Aorta (tissue), 5 donors: ENCODE results near the gene NKAIN2. TPM values are rescaled to one million over a fixed set of nuclear protein-coding genes. Genes with fewer than 3 reads are reported as not detected.
"Not testable (repeated sequence)": the region's sequence is repeated elsewhere in the genome, so short reads cannot be mapped to it uniquely, and the experiment has no call there.

Experiments used
- ATAC-seq: fragments of 200-7000 bp; cut with Tn5 transposase; one replicate; pipeline ENCODE4 v1.9.1; 2022; ENCODE audit warnings: moderate library complexity; ENCODE audit not compliant: low FRiP score
- DNase-seq, 2 donors: peaks; one replicate each; pipeline ENCODE4 v3.0.0-alpha.2; 2020
- H3K27ac ChIP-seq, 2 donors: one replicate each; pipeline ENCODE4 v1.5.1; 2013; ENCODE audit warnings: low read length in 2 of 2, mild to moderate bottlenecking in 2 of 2, moderate library complexity in 2 of 2, control low read depth in 1 of 2, inconsistent platforms in 1 of 2, low read depth in 1 of 2
- H3K27me3 ChIP-seq, 2 donors: one replicate each; pipeline ENCODE4 v1.6.1; 2013; ENCODE audit warnings: control low read depth in 1 of 2, low read length in 1 of 2, mild to moderate bottlenecking in 1 of 2, moderate library complexity in 1 of 2; ENCODE audit not compliant: insufficient read depth in 2 of 2, control insufficient read depth in 1 of 2
- H3K36me3 ChIP-seq, 2 donors: one replicate each; pipeline ENCODE4 v1.6.1; 2013; ENCODE audit warnings: control low read depth in 1 of 2, low read length in 1 of 2, mild to moderate bottlenecking in 1 of 2; ENCODE audit not compliant: insufficient read depth in 2 of 2, control insufficient read depth in 1 of 2
- H3K4me1 ChIP-seq, 2 donors: one replicate each; pipeline ENCODE4 v1.6.1; 2013; ENCODE audit warnings: low read length in 2 of 2, control low read depth in 1 of 2, mild to moderate bottlenecking in 1 of 2, moderate library complexity in 1 of 2; ENCODE audit not compliant: insufficient read depth in 2 of 2, control insufficient read depth in 1 of 2
- H3K4me3 ChIP-seq, 2 donors: one replicate each; pipeline ENCODE4 v1.5.1; 2013; ENCODE audit warnings: low read length in 2 of 2, control low read depth in 1 of 2, mild to moderate bottlenecking in 1 of 2
- H3K9me3 ChIP-seq: one replicate; pipeline ENCODE4 v1.6.1; 2013; ENCODE audit warnings: mild to moderate bottlenecking, low read length; ENCODE audit not compliant: control insufficient read depth
- whole genome bisulfite sequencing, 2 donors: extraction: QIAGEN DNeasy Blood & Tissue Kit; methylation state at CpG; one replicate each; pipeline ENCODE4 v1.1.7; 2013; 5-methylcytosine and 5-hydroxymethylcytosine counted together
- intact Hi-C, 2 donors: fragments of 100-400 bp; cut with DNase I; formaldehyde crosslinking; loops; one replicate each; pipeline versions ENCODE4 v1.14.2 to v1.15.0; 2022
- polyA plus RNA-seq, 2 donors: library from polyadenylated mRNA; stranded (reverse); fragments of 200-250 nt; gene quantifications; one replicate each; pipeline ENCODE4 v1.2.3, GENCODE V29; 2013
- total RNA-seq, 2 donors: library from RNA; stranded (reverse); fragmentation: NEBNext Ultra II Directional; extraction: Animal tissue kit (Norgen Biotek cat#: 25700); gene quantifications; one replicate each; pipeline ENCODE4 v1.2.1, GENCODE V29; 2021
- donor health status: healthy with polysubstance abuse.
- donor health status: Bipolar disorder and iron deficiency.
- donor health status: DM: no; HTN: no; CAD: no.
- donor health status: DM: no; HTN: no; CAD: no.
- donor health status: DM: yes; HTN: yes; CAD: no.

Gene NKAIN2
- total and polyA plus RNA-seq, 4 donors: 1.4 to 1.9 TPM; not detected in 2

GRCh38 chr6:124683507-124683906, 879.8 kb downstream of the NKAIN2 start:
- DNase-seq (no peak), ATAC-seq (no peak)
- Histone ChIP-seq H3K36me3 (no peaks in the 10 kb centered on the region), H3K4me1 (no peaks in the 10 kb centered on the region), H3K4me3 (no peak overlapping the region), H3K27ac (no peak overlapping the region), H3K27me3 (no peaks in the 10 kb centered on the region), H3K9me3 (peaks cover 3% of the 10 kb centered on the region)
- WGBS, 2 donors: 70 to 79% methylated on average over 4 of the region's 4 CpGs
- intact Hi-C loops: no loop called here

DNA sequence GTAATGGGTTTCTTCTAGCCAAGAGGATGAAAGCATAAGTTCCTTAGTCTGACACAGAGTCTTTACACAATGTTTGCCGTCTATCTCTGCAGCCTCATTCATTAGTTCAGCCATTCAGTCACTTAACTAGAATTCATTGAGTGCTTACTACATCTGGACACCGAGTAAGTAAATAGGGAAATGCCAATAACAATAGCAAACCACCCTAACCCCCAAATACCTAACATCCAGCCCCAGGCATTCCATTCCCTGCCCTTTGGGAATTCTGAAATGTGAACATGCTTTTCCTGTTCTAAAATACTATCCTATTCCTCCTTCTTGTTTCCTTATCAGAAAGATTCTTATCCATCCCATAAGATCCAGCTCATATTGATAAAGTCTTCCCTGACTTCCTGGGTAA, 881.0 kb downstream of the NKAIN2 start:
- no peaks in the 10 kb centered on the region for H3K9me3 ChIP-seq
- DNase-seq: no peak
- no peaks in the 10 kb centered on the region for H3K27me3 ChIP-seq
- no peak overlapping the region for H3K4me3 ChIP-seq
- WGBS, 2 donors: 46 to 58% methylated on average over 2 of the region's 2 CpGs
- intact Hi-C loops: no loop called here
- ATAC-seq: no peak
- no peak overlapping the region for H3K27ac ChIP-seq
- no peaks in the 10 kb centered on the region for H3K36me3 ChIP-seq
- H3K4me1 ChIP-seq: no peaks in the 10 kb centered on the region

- Histone ChIP-seq H3K36me3 (no peaks in the 10 kb centered on the region), H3K9me3 (no peaks in the 10 kb centered on the region), H3K27ac (no peak overlapping the region), H3K4me3 (no peak overlapping the region), H3K4me1 (no peaks in the 10 kb centered on the region), H3K27me3 (no peaks in the 10 kb centered on the region)
- ATAC-seq (no peak), DNase-seq (no peak)
- intact Hi-C loops: no loop called here
Observed at GRCh38 chr6:124688369-124688768, 884.7 kb downstream of the NKAIN2 start.

DNA sequence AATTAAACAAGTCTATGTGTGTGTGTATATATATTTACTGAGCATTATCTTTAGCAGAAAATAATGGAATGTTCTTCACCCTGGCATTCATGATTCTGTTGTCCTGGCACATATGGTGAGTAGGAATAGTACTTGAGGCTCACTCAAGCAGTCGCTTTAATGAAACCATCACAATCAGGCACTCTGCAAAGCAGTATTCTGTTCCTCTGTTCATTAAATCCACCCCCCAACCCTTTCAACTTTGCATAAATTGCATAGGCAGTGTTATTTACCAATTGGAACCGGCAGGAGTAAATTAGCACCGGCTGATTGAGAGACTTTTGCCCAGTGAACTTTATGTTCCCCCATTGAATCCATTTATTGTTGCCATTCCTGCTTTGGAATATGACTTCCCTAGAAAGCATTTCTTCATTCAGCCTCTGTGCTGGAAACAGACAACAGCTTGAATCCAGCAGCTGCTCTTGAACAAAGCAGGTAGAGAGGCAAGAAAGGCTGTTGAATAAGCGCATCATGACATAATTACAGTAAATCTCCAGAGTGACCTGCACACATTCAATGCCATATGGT, 890.6 kb downstream of the NKAIN2 start:
- intact Hi-C loops: no loop called here
- 84 to 86% methylated on average over 4 of the region's 4 CpGs for WGBS, 2 donors
- no peak for DNase-seq

DNA sequence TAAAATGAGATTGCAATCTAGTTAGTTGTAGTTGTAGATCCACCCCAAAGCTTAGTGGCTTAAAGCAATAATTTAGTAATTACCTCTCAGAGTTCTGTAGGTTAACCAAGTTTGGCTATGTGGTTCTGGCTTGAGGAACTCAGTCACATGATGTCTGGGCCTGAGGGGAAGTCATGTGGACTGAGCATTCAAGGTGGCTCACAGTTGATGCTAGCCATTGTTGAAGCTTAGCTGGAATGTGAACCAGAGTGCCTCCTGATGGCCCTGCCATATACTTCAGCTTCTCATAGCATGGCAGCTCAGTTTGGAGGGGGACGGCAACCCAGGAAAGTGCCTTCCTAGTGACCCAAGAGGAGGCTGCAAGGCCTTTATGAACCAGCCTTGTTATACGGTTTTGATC, 895.4 kb downstream of the NKAIN2 start:
- no peaks in the 10 kb centered on the region for H3K4me1 ChIP-seq
- WGBS, 2 donors: 94 to 95% methylated on average over 2 of the region's 2 CpGs
- no peak overlapping the region for H3K27ac ChIP-seq
- intact Hi-C loops: no loop called here
- H3K36me3 ChIP-seq: no peaks in the 10 kb centered on the region
- H3K4me3 ChIP-seq: no peak overlapping the region
- DNase-seq (no peak), ATAC-seq (no peak)
- no peaks in the 10 kb centered on the region for H3K27me3 ChIP-seq
- no peaks in the 10 kb centered on the region for H3K9me3 ChIP-seq

More for the DNA sequence above, 890.6 kb downstream of the NKAIN2 start:
- ATAC-seq: no peak
- no peak overlapping the region for H3K27ac ChIP-seq
- peaks cover 0 to 2% of the 10 kb centered on the region in 2 donors for H3K36me3 ChIP-seq
- no peaks in the 10 kb centered on the region for H3K4me1 ChIP-seq
- peaks cover 1% of the 10 kb centered on the region for H3K9me3 ChIP-seq
- H3K4me3 ChIP-seq: no peak overlapping the region
- no peaks in the 10 kb centered on the region for H3K27me3 ChIP-seq

- DNase-seq (no peak), ATAC-seq (no peak)
- Histone ChIP-seq H3K36me3 (no peaks in the 10 kb centered on the region), H3K27ac (no peak overlapping the region), H3K4me3 (no peak overlapping the region), H3K9me3 (no peaks in the 10 kb centered on the region), H3K4me1 (no peaks in the 10 kb centered on the region), H3K27me3 (no peaks in the 10 kb centered on the region)
- intact Hi-C loops: no loop called here
- 54 to 59% methylated on average over 2 of the region's 2 CpGs for WGBS, 2 donors
Observed at GRCh38 chr6:124703541-124703940, 899.9 kb downstream of the NKAIN2 start.

GRCh38 chr6:124712532-124712931, 908.9 kb downstream of the NKAIN2 start:
- H3K9me3 ChIP-seq, DNase-seq, intact Hi-C loops, H3K4me1 ChIP-seq, H3K27ac ChIP-seq, H3K4me3 ChIP-seq, ATAC-seq, H3K36me3 ChIP-seq, H3K27me3 ChIP-seq: not testable (repeated sequence)
- 92 to 95% methylated on average over 12 to 13 of the region's 17 CpGs for WGBS, 2 donors

DNA sequence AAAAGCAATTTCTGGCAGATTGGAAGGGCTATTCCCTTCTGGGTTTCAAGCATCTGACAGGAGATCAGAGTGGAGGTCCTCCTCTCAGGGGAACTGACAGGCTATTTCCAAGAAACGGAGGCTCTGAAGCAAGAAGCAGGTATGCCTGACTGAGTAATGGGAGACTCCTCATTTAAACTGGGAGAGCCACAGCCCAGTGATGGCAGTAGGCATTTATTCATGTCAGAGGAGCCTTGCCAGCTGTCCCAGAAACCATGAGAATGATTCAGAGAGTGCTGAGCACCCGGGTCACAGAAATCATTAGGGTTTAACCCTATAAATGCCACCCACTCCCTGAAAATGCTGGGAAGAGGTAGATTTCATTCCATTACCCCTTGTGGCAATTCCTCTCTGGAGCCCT, 911.1 kb downstream of the NKAIN2 start:
- intact Hi-C loops: no loop called here
- Histone ChIP-seq H3K4me1 (no peaks in the 10 kb centered on the region), H3K27ac (no peak overlapping the region), H3K36me3 (no peaks in the 10 kb centered on the region), H3K4me3 (no peak overlapping the region), H3K27me3 (no peaks in the 10 kb centered on the region), H3K9me3 (no peaks in the 10 kb centered on the region)
- 11 to 15% methylated on average over 2 of the region's 2 CpGs for WGBS, 2 donors
- ATAC-seq: no peak
- no peak for DNase-seq

DNA sequence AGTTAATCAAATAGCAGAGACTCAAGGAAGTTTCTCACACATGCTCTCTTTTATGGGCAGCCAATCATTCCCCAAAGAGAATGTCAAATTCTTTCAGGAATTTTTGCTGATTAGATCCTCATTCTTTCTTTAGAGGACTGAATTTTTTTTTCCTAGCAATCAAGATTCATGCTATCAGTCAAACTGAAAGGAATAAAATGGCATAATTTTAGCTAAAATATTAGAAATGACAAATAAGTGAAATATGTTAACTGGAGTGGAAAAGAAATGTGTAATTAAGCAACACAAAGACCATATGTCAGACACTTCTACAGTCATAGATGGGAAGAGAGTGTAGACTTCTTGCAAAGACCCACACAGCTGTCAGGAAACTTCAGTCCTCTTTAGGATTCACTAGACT, 916.2 kb downstream of the NKAIN2 start:
- Histone ChIP-seq H3K27me3 (no peaks in the 10 kb centered on the region), H3K4me1 (no peaks in the 10 kb centered on the region)

More for the DNA sequence above, 916.2 kb downstream of the NKAIN2 start:
- H3K9me3 ChIP-seq: no peaks in the 10 kb centered on the region
- no peak overlapping the region for H3K4me3 ChIP-seq
- DNase-seq (no peak), ATAC-seq (no peak)
- H3K36me3 ChIP-seq: no peaks in the 10 kb centered on the region
- intact Hi-C loops: no loop called here
- H3K27ac ChIP-seq: no peak overlapping the region
